Endothelial cell (in vitro differentiated cells): Measurements from ENCODE around the gene BAG1. TPM values are rescaled to one million over a fixed set of nuclear protein-coding genes. Genes with fewer than 3 reads are reported as not detected.
A peak's percentile ranks its signal among the peaks of the same experiment; 100 is the strongest.

Experiments
- DNase-seq: peaks from one replicate; pipeline ENCODE4 v3.0.0; 2021; ENCODE audit warnings: low spot score
- H3K27ac Mint-ChIP-seq: one replicate; pipeline ENCODE4 v1.8.0; 2021; ENCODE audit warnings: mixed read lengths, inconsistent platforms; ENCODE audit not compliant: unreplicated experiment
- H3K27me3 Mint-ChIP-seq: one replicate; pipeline ENCODE4 v1.8.0; 2021; ENCODE audit warnings: mild to moderate bottlenecking, moderate library complexity, mixed read lengths, inconsistent platforms; ENCODE audit not compliant: unreplicated experiment
- H3K36me3 Mint-ChIP-seq: one replicate; pipeline ENCODE4 v1.8.0; 2021; ENCODE audit warnings: mild to moderate bottlenecking, low read depth, mixed read lengths, inconsistent platforms; ENCODE audit not compliant: unreplicated experiment
- H3K4me1 Mint-ChIP-seq: one replicate; pipeline ENCODE4 v1.8.0; 2021; ENCODE audit warnings: mild to moderate bottlenecking, mixed read lengths, inconsistent platforms; ENCODE audit not compliant: unreplicated experiment
- H3K4me3 Mint-ChIP-seq: one replicate; pipeline ENCODE4 v1.8.0; 2021; ENCODE audit warnings: mild to moderate bottlenecking, mixed read lengths, inconsistent platforms; ENCODE audit not compliant: unreplicated experiment
- H3K9me3 Mint-ChIP-seq: one replicate; pipeline ENCODE4 v1.8.0; 2021; ENCODE audit warnings: mixed read lengths, inconsistent platforms; ENCODE audit not compliant: unreplicated experiment
- CTCF ChIP-seq: fragments of 200-600 bp; sonication (generic); IDR thresholded peaks from one replicate; pipeline ENCODE4 v1.5.0; 2021; ENCODE audit warnings: antibody characterized with exemption; ENCODE audit not compliant: unreplicated experiment
- total RNA-seq: library from RNA; stranded (reverse); fragmentation: NEBNext Ultra II Directional; extraction: Animal tissue kit (Norgen Biotek cat#: 25700); gene quantifications from one replicate; pipeline ENCODE4 v1.2.1, GENCODE V29; 2021; ENCODE audit not compliant: unreplicated experiment

The BAG1 gene
- total RNA-seq, 1 donor from 2014 or later = 61.5 TPM

GRCh38 chr9:33306037-33306436, 41.5 kb upstream of the BAG1 start:
- Mint-ChIP-seq H3K27me3 (no peaks in the 10 kb centered on the region), H3K4me1 (peaks cover 6% of the 10 kb centered on the region), H3K9me3 (no peaks in the 10 kb centered on the region), H3K36me3 (peaks cover 30% of the 10 kb centered on the region), H3K4me3 (no peak overlapping the region), H3K27ac (no peak overlapping the region)
- DNase-seq = no peak
- no peak for TF ChIP-seq CTCF

GRCh38 chr9:33304362-33304761, 39.9 kb upstream of the BAG1 start:
- Mint-ChIP-seq H3K4me3 (no peak overlapping the region), H3K36me3 (peaks cover 37% of the 10 kb centered on the region), H3K27me3 (no peaks in the 10 kb centered on the region), H3K4me1 (peaks cover 14% of the 10 kb centered on the region), H3K9me3 (no peaks in the 10 kb centered on the region), H3K27ac (no peak overlapping the region)
- no peak for DNase-seq
- TF ChIP-seq CTCF = no peak

- H3K4me3 Mint-ChIP-seq = no peak overlapping the region
- peaks cover 50% of the 10 kb centered on the region for H3K36me3 Mint-ChIP-seq
These were observed 36.0 kb upstream of the BAG1 start for GRCh38 chr9:33300546-33300945.

GRCh38 chr9:33297432-33297831, 32.9 kb upstream of the BAG1 start:
- peaks cover 53% of the 10 kb centered on the region for H3K36me3 Mint-ChIP-seq
- H3K9me3 Mint-ChIP-seq = no peaks in the 10 kb centered on the region
- no peaks in the 10 kb centered on the region for H3K27me3 Mint-ChIP-seq
- TF ChIP-seq CTCF = no peak
- H3K4me1 Mint-ChIP-seq = peaks cover 41% of the 10 kb centered on the region
- no peak overlapping the region for H3K4me3 Mint-ChIP-seq
- DNase-seq = no peak
- no peak overlapping the region for H3K27ac Mint-ChIP-seq

More at GRCh38 chr9:33300546-33300945, 36.0 kb upstream of the BAG1 start:
- no peaks in the 10 kb centered on the region for H3K27me3 Mint-ChIP-seq
- H3K9me3 Mint-ChIP-seq = no peaks in the 10 kb centered on the region
- H3K4me1 Mint-ChIP-seq = peaks cover 36% of the 10 kb centered on the region
- H3K27ac Mint-ChIP-seq = peak overlapping the region; percentile 81
- no peak for TF ChIP-seq CTCF
- DNase-seq = no peak

GRCh38 chr9:33295571-33295970, 31.1 kb upstream of the BAG1 start:
- Mint-ChIP-seq H3K27me3 (peaks cover 6% of the 10 kb centered on the region), H3K4me3 (peak overlapping the region; percentile 49), H3K4me1 (peaks cover 48% of the 10 kb centered on the region), H3K9me3 (no peaks in the 10 kb centered on the region), H3K36me3 (peaks cover 56% of the 10 kb centered on the region), H3K27ac (no peak overlapping the region)
- no peak for TF ChIP-seq CTCF
- DNase-seq = no peak
